Stimulated activated CD4-positive, alpha-beta T cell treated with anti-CD3 and anti-CD28 coated beads, Interleukin-2, amount 100 ng/mL, for 24 hours (primary cell): ENCODE measurements around the gene PPIF.
A peak's percentile ranks its signal among the peaks of the same experiment; 100 is the strongest.

Experiments used
- DNase-seq, 2 donors: peaks; one replicate each; pipeline ENCODE4 v3.0.0-alpha.2; 2020

The PPIF gene

DNA sequence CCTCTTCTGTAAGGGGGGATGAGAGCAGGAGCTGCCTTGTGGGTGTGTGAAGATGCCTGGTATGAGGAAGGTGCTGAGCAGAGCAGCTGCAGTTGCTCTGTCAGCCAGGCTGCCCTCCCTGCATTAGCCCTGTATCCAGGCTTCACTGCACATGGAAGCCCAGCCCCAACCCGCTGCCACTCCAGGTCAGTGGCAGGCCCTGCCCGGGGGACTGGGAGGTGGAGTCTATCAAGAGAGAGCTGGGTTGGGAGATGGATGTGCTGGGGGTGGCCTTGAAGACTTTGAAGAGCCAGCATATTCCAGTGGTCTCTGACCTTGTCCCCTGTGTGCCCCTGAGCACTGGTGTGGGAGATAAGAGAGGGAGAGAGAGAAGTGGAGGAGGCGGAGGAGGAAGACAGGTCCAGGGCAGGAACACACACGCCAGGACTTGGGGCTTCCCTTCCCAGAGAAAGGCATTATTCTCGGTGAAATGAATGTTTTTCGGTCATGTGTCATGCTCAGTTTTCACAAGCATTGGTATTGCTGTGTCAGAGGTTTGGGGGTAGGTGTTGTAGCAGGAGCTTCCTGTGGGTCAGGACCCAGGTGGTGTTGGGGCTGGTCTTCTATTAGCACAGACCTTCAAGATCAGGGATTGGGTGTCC is 2.6 kb downstream of the PPIF start:
- DNase-seq, result peak in 1 of 2 donors; percentile 16

DNA sequence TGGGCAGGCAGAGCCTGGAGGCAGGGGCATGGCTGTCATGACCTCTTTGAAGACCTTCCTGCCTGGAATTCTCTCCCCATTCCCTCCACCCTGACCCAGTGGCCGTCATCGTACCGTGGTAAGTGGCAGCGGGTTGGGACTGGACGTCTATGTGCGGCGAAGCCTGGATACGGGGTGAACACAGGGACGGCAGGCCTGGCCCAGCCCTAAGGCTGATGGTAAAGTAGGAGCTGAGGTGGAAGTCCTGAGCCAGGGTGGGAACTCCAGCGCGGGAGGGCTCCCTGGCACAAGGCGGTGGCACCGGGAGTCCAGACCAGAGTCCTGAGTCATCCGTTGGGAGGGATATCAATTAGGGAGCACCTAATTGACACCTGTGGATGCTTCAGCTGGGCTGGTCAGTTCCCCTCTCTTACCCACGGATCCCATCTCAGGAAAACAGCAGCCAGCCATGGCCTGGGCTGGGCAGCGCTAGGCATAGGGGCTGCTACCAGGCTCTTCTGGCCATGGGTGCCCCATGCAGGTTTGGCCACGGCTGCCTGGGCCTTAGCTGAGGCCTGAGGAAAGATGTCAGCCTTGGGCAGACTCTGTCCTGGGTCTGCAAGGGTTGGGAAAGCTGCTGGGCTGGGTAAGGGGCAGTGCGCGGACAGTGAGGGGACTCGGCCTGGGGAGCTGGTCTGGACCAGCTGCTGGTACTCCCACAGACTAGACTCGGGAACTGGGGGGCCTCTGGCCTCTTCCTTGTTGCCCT is 3.3 kb downstream of the PPIF start:
- DNase-seq, result peak in 1 of 2 donors; percentile 14

DNA sequence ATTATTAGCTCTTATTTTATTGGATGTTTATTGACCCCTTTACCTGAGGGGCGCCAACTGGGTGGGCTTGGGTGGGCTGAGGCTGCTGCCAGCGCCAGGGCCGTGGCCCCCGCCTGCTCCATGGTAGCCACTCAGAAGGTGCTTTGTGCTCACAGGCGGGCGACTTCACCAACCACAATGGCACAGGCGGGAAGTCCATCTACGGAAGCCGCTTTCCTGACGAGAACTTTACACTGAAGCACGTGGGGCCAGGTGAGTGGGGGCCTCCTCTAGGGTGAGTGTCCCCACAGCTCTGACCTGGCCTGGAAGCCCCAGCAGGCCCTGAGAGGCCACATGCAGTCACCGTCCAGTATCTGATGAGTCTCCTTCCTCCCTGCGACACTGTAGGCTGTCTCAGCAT is 4.1 kb downstream of the PPIF start:
- DNase-seq, result peak in 1 of 2 donors; percentile 15

DNA sequence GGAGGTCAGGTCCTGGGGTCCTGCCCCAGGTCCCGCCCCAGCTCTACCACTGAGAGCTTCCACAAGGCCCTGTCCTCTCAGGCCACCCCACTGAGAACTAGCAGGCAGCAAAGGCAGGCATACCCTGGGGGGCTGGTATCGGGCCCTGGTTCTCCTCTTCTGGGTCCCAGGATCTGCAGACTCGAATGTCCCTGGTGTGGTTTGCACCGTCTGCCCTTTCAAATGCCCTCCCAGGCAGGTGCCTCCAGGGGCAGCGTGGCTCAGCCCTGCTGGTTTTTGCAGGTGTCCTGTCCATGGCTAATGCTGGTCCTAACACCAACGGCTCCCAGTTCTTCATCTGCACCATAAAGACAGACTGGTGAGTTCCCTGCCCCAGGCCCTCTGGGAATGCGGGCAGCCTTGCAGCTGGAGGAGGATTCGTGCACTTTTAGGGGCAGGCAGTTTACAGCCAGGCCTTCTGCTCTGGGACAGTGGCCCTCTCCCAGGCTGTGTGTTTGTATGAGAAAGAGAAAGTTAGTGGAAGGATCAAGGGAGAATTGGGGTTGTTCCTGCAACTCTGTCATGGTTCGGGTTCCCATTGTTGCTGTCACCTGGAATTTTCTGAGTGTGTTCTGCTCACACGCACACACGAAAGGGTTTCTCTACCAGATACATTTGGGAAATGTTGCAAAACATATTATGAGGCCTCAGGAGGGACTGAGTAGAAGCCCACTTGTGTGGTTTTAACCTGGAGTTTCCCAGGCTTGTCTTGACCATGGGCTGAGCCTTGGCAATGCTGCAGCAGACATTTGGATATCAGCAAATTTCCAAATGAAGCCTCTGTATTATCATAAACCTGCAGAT is 5.0 kb downstream of the PPIF start:
- DNase-seq, result peak in 1 of 2 donors; percentile 16

GRCh38 chr10:79353000-79353406 is 5.7 kb downstream of the PPIF start:
- DNase-seq, result peak in 1 of 2 donors; percentile 13

DNA sequence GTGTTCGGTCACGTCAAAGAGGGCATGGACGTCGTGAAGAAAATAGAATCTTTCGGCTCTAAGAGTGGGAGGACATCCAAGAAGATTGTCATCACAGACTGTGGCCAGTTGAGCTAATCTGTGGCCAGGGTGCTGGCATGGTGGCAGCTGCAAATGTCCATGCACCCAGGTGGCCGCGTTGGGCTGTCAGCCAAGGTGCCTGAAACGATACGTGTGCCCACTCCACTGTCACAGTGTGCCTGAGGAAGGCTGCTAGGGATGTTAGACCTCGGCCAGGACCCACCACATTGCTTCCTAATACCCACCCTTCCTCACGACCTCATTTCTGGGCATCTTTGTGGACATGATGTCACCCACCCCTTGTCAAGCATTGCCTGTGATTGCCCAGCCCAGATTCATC is 6.5 kb downstream of the PPIF start:
- no peak for DNase-seq

DNA sequence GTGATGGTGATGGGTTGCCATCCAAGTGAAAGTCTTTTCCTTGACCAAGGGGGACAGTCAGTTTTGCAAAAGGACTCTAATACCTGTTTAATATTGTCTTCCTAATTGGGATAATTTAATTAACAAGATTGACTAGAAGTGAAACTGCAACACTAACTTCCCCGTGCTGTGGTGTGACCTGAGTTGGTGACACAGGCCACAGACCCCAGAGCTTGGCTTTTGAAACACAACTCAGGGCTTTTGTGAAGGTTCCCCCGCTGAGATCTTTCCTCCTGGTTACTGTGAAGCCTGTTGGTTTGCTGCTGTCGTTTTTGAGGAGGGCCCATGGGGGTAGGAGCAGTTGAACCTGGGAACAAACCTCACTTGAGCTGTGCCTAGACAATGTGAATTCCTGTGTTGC is 6.9 kb downstream of the PPIF start:
- peak in 1 of 2 donors; percentile 10 for DNase-seq

- no peak for DNase-seq
Observed at GRCh38 chr10:79354615-79355014, 7.3 kb downstream of the PPIF start.

- DNase-seq, result peak in 1 of 2 donors; percentile 11
Observed at GRCh38 chr10:79355420-79356017, 8.2 kb downstream of the PPIF start.

GRCh38 chr10:79356104-79356503 is 8.8 kb downstream of the PPIF start:
- peak in 1 of 2 donors; percentile 17 for DNase-seq

GRCh38 chr10:79357180-79357579 is 9.9 kb downstream of the PPIF start:
- DNase-seq, result no peak

GRCh38 chr10:79358811-79359210 is 11.5 kb downstream of the PPIF start:
- DNase-seq, result no peak

DNA sequence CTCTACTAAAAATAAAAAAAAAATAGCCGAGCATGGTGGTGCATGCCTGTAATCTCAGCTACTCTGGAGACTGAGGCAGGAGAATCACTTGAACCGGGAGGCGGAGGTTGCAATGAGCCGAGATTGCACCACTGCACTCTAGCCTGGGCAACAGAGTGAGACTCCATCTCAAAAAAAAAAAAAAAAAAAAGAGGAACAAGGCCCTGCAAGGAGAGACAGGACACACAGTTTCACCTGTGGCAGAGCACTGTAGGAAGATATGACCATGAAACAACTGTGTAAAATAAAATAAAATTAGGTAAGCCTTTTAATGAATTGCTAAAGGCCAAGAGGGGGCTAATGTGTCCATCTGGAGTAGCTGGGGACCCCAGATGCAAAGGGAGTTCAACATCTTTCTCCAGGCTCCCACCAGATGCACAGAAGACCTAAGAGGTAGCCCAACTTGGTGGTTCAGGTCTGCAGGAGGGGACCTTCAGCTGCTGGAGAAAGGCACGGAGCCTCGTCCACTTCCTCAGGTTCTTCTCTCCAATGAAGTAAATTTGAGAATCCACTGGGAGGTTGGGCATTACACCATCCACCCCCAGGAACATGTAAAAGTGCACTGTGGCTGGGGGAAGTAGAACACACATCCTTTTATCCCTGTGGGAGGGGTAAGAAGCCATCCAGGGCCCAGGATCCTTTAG is 12.7 kb downstream of the PPIF start:
- DNase-seq, result no peak

- no peak for DNase-seq
Observed at GRCh38 chr10:79360499-79361342, 13.5 kb downstream of the PPIF start.

GRCh38 chr10:79361726-79362397 is 14.6 kb downstream of the PPIF start:
- peak in 1 of 2 donors; percentile 16 for DNase-seq

- DNase-seq, result no peak
Observed at GRCh38 chr10:79367426-79368189, 20.3 kb downstream of the PPIF start.

- no peak for DNase-seq
Observed at GRCh38 chr10:79372871-79373270, 25.6 kb downstream of the PPIF start.

DNA sequence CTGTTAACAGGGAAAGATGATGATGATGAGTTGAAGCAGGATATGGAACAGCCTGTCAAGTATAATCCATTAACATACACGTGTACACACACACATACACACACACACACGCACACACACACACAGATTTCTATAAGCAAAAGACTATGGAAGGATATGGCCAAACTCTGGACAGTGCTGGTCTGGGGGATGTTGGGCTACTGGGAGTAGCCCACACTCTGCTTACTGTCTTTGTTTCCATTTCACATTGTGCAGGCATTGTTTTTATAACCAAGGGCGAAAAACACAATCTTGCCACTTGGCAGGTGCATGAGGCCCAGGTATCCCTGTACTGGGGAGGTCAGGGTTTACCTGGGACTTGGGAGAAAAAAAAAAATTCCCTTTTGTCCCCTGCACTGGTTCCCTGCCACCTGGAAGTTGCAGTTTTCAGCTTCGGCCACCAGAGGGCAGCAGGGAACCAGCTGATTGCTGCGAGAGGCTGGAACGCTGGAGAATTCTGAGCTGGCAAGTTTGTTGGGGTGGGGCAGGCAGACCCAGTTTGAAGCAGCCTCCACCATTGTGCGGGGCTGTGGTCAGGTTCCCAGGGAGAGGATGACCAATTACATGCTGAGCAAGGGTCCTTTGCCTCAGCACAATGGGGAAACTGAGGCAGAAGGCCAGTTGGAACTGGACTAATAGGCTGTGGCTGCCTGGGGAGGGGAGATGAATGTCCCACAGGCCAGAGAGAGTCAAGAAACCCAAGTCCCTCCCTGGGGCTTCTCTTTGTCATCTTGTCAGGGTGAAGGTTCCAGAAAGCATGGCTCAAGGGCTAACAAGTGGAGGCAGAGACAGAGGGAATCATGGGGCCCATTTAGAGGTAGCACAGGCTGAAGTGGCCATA is 27.3 kb downstream of the PPIF start:
- DNase-seq, result peak; percentile 83
